HL-60 (cell line): ENCODE measurements around the gene BMP8B.

Source experiments
- DNase-seq, 2 experiments: peaks; one replicate each; pipeline ENCODE4 v3.0.0-alpha.2; 2010 to 2020; ENCODE audit warnings: low read depth in 1 of 2, low spot score in 1 of 2
- H3K27ac ChIP-seq: fragments of 250-450 bp; sonication (Bioruptor Pico); replicated peaks from 2 replicates; pipeline ENCODE4 v1.5.1; 2020; ENCODE audit warnings: mild to moderate bottlenecking, moderate library complexity
- H3K27me3 ChIP-seq: fragments of 250-450 bp; sonication (Bioruptor Pico); 2 replicates; pipeline ENCODE4 v1.5.1; 2021; ENCODE audit warnings: mild to moderate bottlenecking, moderate library complexity; ENCODE audit not compliant: insufficient read depth, poor library complexity, severe bottlenecking
- H3K4me3 ChIP-seq: replicated peaks from 2 replicates; pipeline ENCODE4 v1.5.1; 2011; ENCODE audit warnings: mild to moderate bottlenecking, control low read depth, low read length; ENCODE audit not compliant: insufficient read depth
- GABPA ChIP-seq: IDR thresholded peaks from 2 replicates; pipeline ENCODE4 v1.6.1; 2012; ENCODE audit warnings: low read depth
- POLR2AphosphoS5 ChIP-seq: IDR thresholded peaks from 2 replicates; pipeline ENCODE4 v1.6.1; 2012; ENCODE audit warnings: low read depth
- SPI1 ChIP-seq: IDR thresholded peaks from 2 replicates; pipeline ENCODE4 v1.6.1; 2012; ENCODE audit warnings: low read depth, mild to moderate bottlenecking, borderline replicate concordance
- TF ChIP-seq, protein P1 (sequence below): IDR thresholded peaks from 2 replicates; pipeline ENCODE4 v1.6.1; 2012; ENCODE audit warnings: low read depth; ENCODE audit not compliant: insufficient replicate concordance
- TF ChIP-seq, protein P2 (sequence below): IDR thresholded peaks from one replicate; pipeline ENCODE4 v1.5.1; 2011; ENCODE audit warnings: low read length, control low read depth, inconsistent platforms; ENCODE audit not compliant: insufficient read depth

Gene BMP8B

DNA sequence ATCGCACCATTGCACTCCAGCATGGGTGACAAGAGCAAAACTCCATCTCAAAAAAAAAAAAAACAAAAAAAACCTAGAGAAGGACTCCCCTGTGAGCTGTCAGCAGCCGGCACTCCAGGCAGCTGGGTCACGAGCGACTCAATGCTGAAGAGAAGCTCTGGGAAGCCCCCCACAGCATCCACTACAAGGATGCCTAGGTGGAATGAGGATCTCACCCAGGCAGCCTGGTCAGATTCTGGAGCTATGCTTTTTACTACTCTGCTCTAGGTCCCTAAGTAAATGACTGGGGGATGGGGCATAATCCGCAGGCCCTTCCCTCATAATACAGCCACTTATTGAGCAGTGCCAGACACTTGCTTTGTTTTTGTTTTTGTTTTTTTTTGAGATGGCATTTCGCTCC is 6.6 kb downstream of the BMP8B start:
- no peak for TF ChIP-seq SPI1
- TF ChIP-seq, protein P1, sequence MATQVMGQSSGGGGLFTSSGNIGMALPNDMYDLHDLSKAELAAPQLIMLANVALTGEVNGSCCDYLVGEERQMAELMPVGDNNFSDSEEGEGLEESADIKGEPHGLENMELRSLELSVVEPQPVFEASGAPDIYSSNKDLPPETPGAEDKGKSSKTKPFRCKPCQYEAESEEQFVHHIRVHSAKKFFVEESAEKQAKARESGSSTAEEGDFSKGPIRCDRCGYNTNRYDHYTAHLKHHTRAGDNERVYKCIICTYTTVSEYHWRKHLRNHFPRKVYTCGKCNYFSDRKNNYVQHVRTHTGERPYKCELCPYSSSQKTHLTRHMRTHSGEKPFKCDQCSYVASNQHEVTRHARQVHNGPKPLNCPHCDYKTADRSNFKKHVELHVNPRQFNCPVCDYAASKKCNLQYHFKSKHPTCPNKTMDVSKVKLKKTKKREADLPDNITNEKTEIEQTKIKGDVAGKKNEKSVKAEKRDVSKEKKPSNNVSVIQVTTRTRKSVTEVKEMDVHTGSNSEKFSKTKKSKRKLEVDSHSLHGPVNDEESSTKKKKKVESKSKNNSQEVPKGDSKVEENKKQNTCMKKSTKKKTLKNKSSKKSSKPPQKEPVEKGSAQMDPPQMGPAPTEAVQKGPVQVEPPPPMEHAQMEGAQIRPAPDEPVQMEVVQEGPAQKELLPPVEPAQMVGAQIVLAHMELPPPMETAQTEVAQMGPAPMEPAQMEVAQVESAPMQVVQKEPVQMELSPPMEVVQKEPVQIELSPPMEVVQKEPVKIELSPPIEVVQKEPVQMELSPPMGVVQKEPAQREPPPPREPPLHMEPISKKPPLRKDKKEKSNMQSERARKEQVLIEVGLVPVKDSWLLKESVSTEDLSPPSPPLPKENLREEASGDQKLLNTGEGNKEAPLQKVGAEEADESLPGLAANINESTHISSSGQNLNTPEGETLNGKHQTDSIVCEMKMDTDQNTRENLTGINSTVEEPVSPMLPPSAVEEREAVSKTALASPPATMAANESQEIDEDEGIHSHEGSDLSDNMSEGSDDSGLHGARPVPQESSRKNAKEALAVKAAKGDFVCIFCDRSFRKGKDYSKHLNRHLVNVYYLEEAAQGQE, result no peak
- no peak for TF ChIP-seq POLR2AphosphoS5
- TF ChIP-seq GABPA, result no peak
- TF ChIP-seq, protein P2, sequence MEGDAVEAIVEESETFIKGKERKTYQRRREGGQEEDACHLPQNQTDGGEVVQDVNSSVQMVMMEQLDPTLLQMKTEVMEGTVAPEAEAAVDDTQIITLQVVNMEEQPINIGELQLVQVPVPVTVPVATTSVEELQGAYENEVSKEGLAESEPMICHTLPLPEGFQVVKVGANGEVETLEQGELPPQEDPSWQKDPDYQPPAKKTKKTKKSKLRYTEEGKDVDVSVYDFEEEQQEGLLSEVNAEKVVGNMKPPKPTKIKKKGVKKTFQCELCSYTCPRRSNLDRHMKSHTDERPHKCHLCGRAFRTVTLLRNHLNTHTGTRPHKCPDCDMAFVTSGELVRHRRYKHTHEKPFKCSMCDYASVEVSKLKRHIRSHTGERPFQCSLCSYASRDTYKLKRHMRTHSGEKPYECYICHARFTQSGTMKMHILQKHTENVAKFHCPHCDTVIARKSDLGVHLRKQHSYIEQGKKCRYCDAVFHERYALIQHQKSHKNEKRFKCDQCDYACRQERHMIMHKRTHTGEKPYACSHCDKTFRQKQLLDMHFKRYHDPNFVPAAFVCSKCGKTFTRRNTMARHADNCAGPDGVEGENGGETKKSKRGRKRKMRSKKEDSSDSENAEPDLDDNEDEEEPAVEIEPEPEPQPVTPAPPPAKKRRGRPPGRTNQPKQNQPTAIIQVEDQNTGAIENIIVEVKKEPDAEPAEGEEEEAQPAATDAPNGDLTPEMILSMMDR, result no peak
- Histone ChIP-seq H3K4me3 (no peak overlapping the region), H3K27ac (no peak overlapping the region), H3K27me3 (peaks cover 2% of the 10 kb centered on the region)
- DNase-seq, result no peak

DNA sequence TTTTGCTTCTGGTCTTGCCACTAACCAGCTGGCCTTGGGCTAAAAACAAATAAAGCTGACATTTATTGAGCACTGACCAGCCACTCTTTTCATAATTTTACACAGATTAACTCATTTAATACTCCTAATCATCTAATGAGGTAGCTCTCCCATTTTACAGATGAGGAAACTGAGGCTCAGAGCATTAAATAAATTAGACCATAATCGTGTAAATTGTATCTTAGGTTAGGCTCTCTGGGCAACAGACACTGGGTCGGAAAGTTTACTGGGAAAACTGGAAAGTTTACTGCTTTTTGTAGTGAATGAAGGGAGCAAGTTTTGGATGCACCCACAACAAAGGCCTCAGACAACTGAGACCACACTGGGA is 7.3 kb downstream of the BMP8B start:
- no peak for DNase-seq
- Histone ChIP-seq H3K4me3 (no peak overlapping the region), H3K27me3 (peaks cover 2% of the 10 kb centered on the region), H3K27ac (no peak overlapping the region)
- TF ChIP-seq POLR2AphosphoS5 (no peak), GABPA (no peak), SPI1 (no peak)
- TF ChIP-seq, protein P2, result no peak
- TF ChIP-seq, protein P1, result no peak

DNA sequence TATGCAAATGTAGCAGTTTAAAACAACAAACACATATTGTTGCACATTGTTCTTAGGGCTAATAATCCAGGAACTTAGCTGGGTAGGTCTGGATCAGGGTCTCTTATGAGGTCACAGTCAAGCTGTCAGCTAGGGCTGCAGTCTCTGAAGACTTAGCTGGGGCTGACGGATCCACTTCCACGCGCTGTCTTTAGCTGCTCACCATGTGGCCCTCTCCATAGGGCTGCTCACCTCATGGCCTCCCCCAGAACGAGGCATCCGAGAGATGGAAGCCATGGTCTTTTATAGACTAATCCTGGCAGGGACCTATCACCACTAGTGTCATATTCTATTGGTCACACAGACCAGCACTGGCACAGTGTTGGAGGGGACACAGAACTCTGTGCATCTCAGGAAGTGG is 8.8 kb downstream of the BMP8B start:
- Histone ChIP-seq H3K27ac (no peak overlapping the region), H3K27me3 (peaks cover 2% of the 10 kb centered on the region), H3K4me3 (no peak overlapping the region)
- TF ChIP-seq GABPA (no peak), POLR2AphosphoS5 (no peak), SPI1 (no peak)
- TF ChIP-seq, protein P2, result no peak
- TF ChIP-seq, protein P1, result no peak
- DNase-seq, result no peak
